Measurements from ENCODE around the gene RNF181. TPM values are rescaled to one million over a fixed set of nuclear protein-coding genes. Genes with fewer than 3 reads are reported as not detected.
"Not testable (repeated sequence)": the region's sequence is repeated elsewhere in the genome, so short reads cannot be mapped to it uniquely, and the experiment has no call there.

RNF181 gene
- total and polyA plus RNA-seq, 2 donors (not counting 3 experiments of a cell fraction or from before 2014, with no cell fraction given): 142 to 629 TPM

GRCh38 chr2:85591563-85591962 is 4.0 kb upstream of the RNF181 start:
- FAIRE-seq (no peak), DNase-seq (ENCODE audit: low read depth, low spot score) (no peak)
- Histone ChIP-seq H4K20me1 (replicated peaks; ENCODE audit: control insufficient read depth, extremely low read depth, insufficient read depth, low read length) (no peaks in the 10 kb centered on the region), H3K9me3 (replicated peaks; ENCODE audit: control insufficient read depth, insufficient read depth, low read length) (no peaks in the 10 kb centered on the region), H2AFZ (ENCODE audit: low read depth, low read length) (no peak overlapping the region), H3K36me3 (ENCODE audit: control insufficient read depth in 2 of 2, extremely low read depth in 1 of 2, insufficient read depth in 2 of 2, low read length in 2 of 2) (peaks cover 0 to 10% of the 10 kb centered on the region in 2 experiments), H3K9me1 (replicated peaks; ENCODE audit: control insufficient read depth, extremely low read depth, insufficient read depth, low read length) (no peaks in the 10 kb centered on the region), H3K9ac (replicated peaks; ENCODE audit: extremely low read depth, insufficient read depth, low read length) (no peak overlapping the region), H3K79me2 (ENCODE audit: control insufficient read depth, insufficient read depth, low read length) (peaks cover 30% of the 10 kb centered on the region), H3K4me1 (ENCODE audit: control insufficient read depth, extremely low read depth, insufficient read depth, low read length) (peaks cover 61% of the 10 kb centered on the region), H3K4me3 (replicated peaks in 1 of 3; ENCODE audit: insufficient read depth in 1 of 3, low read depth in 1 of 3, low read length in 3 of 3) (no peak overlapping the region), H3K27me3 (ENCODE audit: control insufficient read depth in 2 of 2, insufficient read depth in 2 of 2, low read length in 2 of 2) (no peaks in the 10 kb centered on the region), H3K4me2 (ENCODE audit: insufficient read depth, low read length) (no peak overlapping the region), H3K27ac (ENCODE audit: insufficient read depth, low read depth, low read length) (peak overlapping the region; percentile 94)
- dilution Hi-C loops (cut with MboI; ENCODE audit: extremely low pct_ligation_motif_present, low sequenced_read_pairs): no loop called here
- TF ChIP-seq POLR2AphosphoS5 (IDR thresholded peaks at IDR 0.05; ENCODE audit: insufficient read depth, low read depth, low read length) (no peak), MYC (IDR thresholded peaks at IDR 0.05; ENCODE audit: low read depth, low read length) (no peak), JUN (IDR thresholded peaks at IDR 0.05; ENCODE audit: borderline replicate concordance, insufficient read depth, insufficient read length, low read depth) (no peak), CTCF (IDR thresholded peaks at IDR 0.05; ENCODE audit: extremely low read depth in 1 of 2, insufficient read depth in 1 of 2, low read depth in 1 of 2, low read length in 2 of 2) (no peak), GATA2 (IDR thresholded peaks at IDR 0.05; ENCODE audit: insufficient read depth, insufficient read length, low read depth, low read length) (no peak), POLR2A (IDR thresholded peaks at IDR 0.05; ENCODE audit: low read depth, low read length) (no peak), MAX (IDR thresholded peaks at IDR 0.05; ENCODE audit: insufficient read depth, insufficient read length) (no peak), FOS (IDR thresholded peaks at IDR 0.05; ENCODE audit: borderline replicate concordance, insufficient read depth, low read length) (no peak), EZH2 (IDR thresholded peaks at IDR 0.05; ENCODE audit: borderline replicate concordance, low read depth, low read length, severe bottlenecking) (no peak)
- intact Hi-C loops (cut with micrococcal nuclease): no loop called here
- no TSS peak for BruUV-seq (replicated peaks)
- CTCF ChIA-PET: interaction anchor here (2.0 kb wide), 1 partner anchor 12 kb away, joined by 5 read pairs; the partner anchor contains the start of gene TMEM150A
- POLR2A ChIA-PET: no interaction called here

- BruUV-seq (replicated peaks); intact Hi-C loops (cut with micrococcal nuclease); dilution Hi-C loops (cut with MboI; ENCODE audit: extremely low pct_ligation_motif_present, low sequenced_read_pairs); H3K27me3 ChIP-seq (ENCODE audit: control insufficient read depth in 2 of 2, insufficient read depth in 2 of 2, low read length in 2 of 2); H2AFZ ChIP-seq (ENCODE audit: low read depth, low read length); H3K9ac ChIP-seq (replicated peaks; ENCODE audit: extremely low read depth, insufficient read depth, low read length); DNase-seq (ENCODE audit: low read depth, low spot score); H3K9me3 ChIP-seq (replicated peaks; ENCODE audit: control insufficient read depth, insufficient read depth, low read length); H3K9me1 ChIP-seq (replicated peaks; ENCODE audit: control insufficient read depth, extremely low read depth, insufficient read depth, low read length); H4K20me1 ChIP-seq (replicated peaks; ENCODE audit: control insufficient read depth, extremely low read depth, insufficient read depth, low read length); H3K4me3 ChIP-seq (replicated peaks in 1 of 3; ENCODE audit: insufficient read depth in 1 of 3, low read depth in 1 of 3, low read length in 3 of 3); H3K27ac ChIP-seq (ENCODE audit: insufficient read depth, low read depth, low read length); POLR2A ChIA-PET; H3K4me2 ChIP-seq (ENCODE audit: insufficient read depth, low read length): not testable (repeated sequence)
- H3K36me3 ChIP-seq (ENCODE audit: control insufficient read depth in 2 of 2, extremely low read depth in 1 of 2, insufficient read depth in 2 of 2, low read length in 2 of 2): peaks cover 0 to 16% of the 10 kb centered on the region in 2 experiments
- CTCF ChIA-PET: interaction anchor here (1.6 kb wide), 1 partner anchor 10 kb away, joined by 3 read pairs; the partner anchor contains the start of gene TMEM150A
- peaks cover 37% of the 10 kb centered on the region for H3K79me2 ChIP-seq (ENCODE audit: control insufficient read depth, insufficient read depth, low read length)
- peaks cover 55% of the 10 kb centered on the region for H3K4me1 ChIP-seq (ENCODE audit: control insufficient read depth, extremely low read depth, insufficient read depth, low read length)
- peak; percentile 47 for FAIRE-seq
Observed at GRCh38 chr2:85592299-85592698, 3.2 kb upstream of the RNF181 start.

Measured in endothelial cell of umbilical vein (primary cell).